Astrocyte (in vitro differentiated cells and primary cell): ENCODE data around the gene MT1H. TPM values are rescaled to one million over a fixed set of nuclear protein-coding genes. Genes with fewer than 3 reads are reported as not detected.

ENCODE experiments used
- DNase-seq: peaks from one replicate; pipeline ENCODE4 v3.0.0-alpha.2; 2010; ENCODE audit warnings: low read depth
- FAIRE-seq: peaks from 2 replicates; lab custom pipeline; 2011; peaks lifted over from hg19 to GRCh38; lab: Jason Lieb, UNC
- H2AFZ ChIP-seq: 2 replicates; pipeline ENCODE4 v1.6.0; 2012; ENCODE audit warnings: low read depth, low read length, inconsistent platforms
- H3K27ac ChIP-seq: 2 replicates; pipeline ENCODE4 v1.5.1; 2011; ENCODE audit warnings: low read depth, low read length, inconsistent platforms
- H3K27me3 ChIP-seq: 2 replicates; pipeline ENCODE4 v1.6.0; 2011; ENCODE audit warnings: low read length, inconsistent platforms; ENCODE audit not compliant: insufficient read depth
- H3K36me3 ChIP-seq: 2 replicates; pipeline ENCODE4 v1.5.1; 2011; ENCODE audit warnings: low read length, inconsistent platforms; ENCODE audit not compliant: insufficient read depth
- H3K4me1 ChIP-seq: 2 replicates; pipeline ENCODE4 v1.5.1; 2011; ENCODE audit warnings: low read length, inconsistent platforms; ENCODE audit not compliant: insufficient read depth
- H3K4me2 ChIP-seq: 2 replicates; pipeline ENCODE4 v1.6.0; 2012; ENCODE audit warnings: low read length, inconsistent platforms
- H3K4me3 ChIP-seq: 2 replicates; pipeline ENCODE4 v1.5.1; 2011; ENCODE audit warnings: low read depth, mild to moderate bottlenecking, low read length, inconsistent platforms; ENCODE audit not compliant: insufficient read depth
- H3K79me2 ChIP-seq: 2 replicates; pipeline ENCODE4 v1.6.0; 2012; ENCODE audit warnings: mild to moderate bottlenecking, low read length, inconsistent platforms; ENCODE audit not compliant: insufficient read depth
- H3K9ac ChIP-seq: 2 replicates; pipeline ENCODE4 v1.6.0; 2012; ENCODE audit warnings: mild to moderate bottlenecking, low read length, inconsistent platforms
- H3K9me3 ChIP-seq: 2 replicates; pipeline ENCODE4 v1.5.1; 2012; ENCODE audit warnings: low read depth, mild to moderate bottlenecking, low read length, inconsistent platforms; ENCODE audit not compliant: insufficient read depth
- H4K20me1 ChIP-seq: 2 replicates; pipeline ENCODE4 v1.6.0; 2012; ENCODE audit warnings: low read length, inconsistent platforms; ENCODE audit not compliant: insufficient read depth
- H3K27ac Mint-ChIP-seq: one replicate; pipeline ENCODE4 v1.8.0; 2021; ENCODE audit warnings: mild to moderate bottlenecking, mixed read lengths; ENCODE audit not compliant: unreplicated experiment
- H3K27me3 Mint-ChIP-seq: one replicate; pipeline ENCODE4 v1.8.0; 2021; ENCODE audit warnings: low read depth, mixed read lengths; ENCODE audit not compliant: unreplicated experiment
- H3K36me3 Mint-ChIP-seq: one replicate; pipeline ENCODE4 v1.8.0; 2021; ENCODE audit warnings: low read depth, mixed read lengths; ENCODE audit not compliant: unreplicated experiment
- H3K4me1 Mint-ChIP-seq: one replicate; pipeline ENCODE4 v1.8.0; 2021; ENCODE audit warnings: low read depth, mixed read lengths; ENCODE audit not compliant: unreplicated experiment
- H3K4me3 Mint-ChIP-seq: one replicate; pipeline ENCODE4 v1.8.0; 2021; ENCODE audit warnings: mild to moderate bottlenecking, moderate library complexity, mixed read lengths; ENCODE audit not compliant: unreplicated experiment
- H3K9me3 Mint-ChIP-seq: one replicate; pipeline ENCODE4 v1.8.0; 2021; ENCODE audit warnings: mild to moderate bottlenecking, mixed read lengths; ENCODE audit not compliant: unreplicated experiment
- CTCF ChIP-seq: IDR thresholded peaks from 2 replicates; pipeline ENCODE4 v1.5.1; 2011; ENCODE audit warnings: low read depth, mild to moderate bottlenecking, inconsistent platforms, low read length, moderate library complexity; ENCODE audit not compliant: insufficient read depth
- EZH2 ChIP-seq: IDR thresholded peaks from 2 replicates; pipeline ENCODE4 v1.6.1; 2012; ENCODE audit warnings: mild to moderate bottlenecking, low read length, inconsistent platforms; ENCODE audit not compliant: insufficient read depth
- total RNA-seq: library from RNA; stranded (reverse); gene quantifications from 2 replicates; pipeline ENCODE4 v1.2.1, GENCODE V29; 2021

MT1H gene
- total RNA-seq, 1 donor from 2014 or later: not detected

- Mint-ChIP-seq H3K27ac (no peak overlapping the region), H3K4me3 (no peak overlapping the region), H3K9me3 (peaks cover 2% of the 10 kb centered on the region), H3K4me1 (peaks cover 9% of the 10 kb centered on the region), H3K27me3 (peaks cover 56% of the 10 kb centered on the region), H3K36me3 (peaks cover 2% of the 10 kb centered on the region)
- Histone ChIP-seq H3K9ac (no peak overlapping the region), H3K9me3 (no peaks in the 10 kb centered on the region), H3K27me3 (peaks cover 26% of the 10 kb centered on the region), H3K79me2 (peaks cover 20% of the 10 kb centered on the region), H3K27ac (no peak overlapping the region), H3K36me3 (no peaks in the 10 kb centered on the region), H3K4me1 (peaks cover 31% of the 10 kb centered on the region), H4K20me1 (peaks cover 11% of the 10 kb centered on the region), H3K4me2 (no peak overlapping the region), H2AFZ (no peak overlapping the region), H3K4me3 (no peak overlapping the region)
- FAIRE-seq: no peak
- no peak for DNase-seq
- TF ChIP-seq EZH2: no peak
- no peak for TF ChIP-seq CTCF
Observed at GRCh38 chr16:56628486-56629350, 40.9 kb upstream of the MT1H start.

GRCh38 chr16:56629531-56629930 lies 40.1 kb upstream of the MT1H start:
- Histone ChIP-seq H3K4me3 (no peak overlapping the region), H3K9me3 (no peaks in the 10 kb centered on the region), H4K20me1 (peaks cover 11% of the 10 kb centered on the region), H3K27ac (no peak overlapping the region), H2AFZ (no peak overlapping the region), H3K4me2 (no peak overlapping the region), H3K9ac (no peak overlapping the region), H3K4me1 (peaks cover 31% of the 10 kb centered on the region), H3K27me3 (peaks cover 34% of the 10 kb centered on the region), H3K36me3 (no peaks in the 10 kb centered on the region), H3K79me2 (peaks cover 20% of the 10 kb centered on the region)
- Mint-ChIP-seq H3K27me3 (peaks cover 61% of the 10 kb centered on the region), H3K27ac (no peak overlapping the region), H3K4me1 (peaks cover 9% of the 10 kb centered on the region), H3K9me3 (peaks cover 2% of the 10 kb centered on the region), H3K4me3 (no peak overlapping the region), H3K36me3 (peaks cover 2% of the 10 kb centered on the region)
- TF ChIP-seq EZH2 (no peak), CTCF (no peak)
- DNase-seq (no peak), FAIRE-seq (no peak)

GRCh38 chr16:56630134-56630533 lies 39.5 kb upstream of the MT1H start:
- Histone ChIP-seq H2AFZ (no peak overlapping the region), H3K27ac (no peak overlapping the region), H3K4me2 (no peak overlapping the region), H3K36me3 (no peaks in the 10 kb centered on the region), H3K9me3 (no peaks in the 10 kb centered on the region), H3K27me3 (peaks cover 40% of the 10 kb centered on the region), H3K79me2 (peaks cover 17% of the 10 kb centered on the region), H3K9ac (no peak overlapping the region), H3K4me1 (peaks cover 28% of the 10 kb centered on the region), H4K20me1 (peaks cover 11% of the 10 kb centered on the region), H3K4me3 (no peak overlapping the region)
- DNase-seq: no peak
- Mint-ChIP-seq H3K36me3 (no peaks in the 10 kb centered on the region), H3K4me1 (peaks cover 13% of the 10 kb centered on the region), H3K9me3 (peaks cover 2% of the 10 kb centered on the region), H3K27me3 (peaks cover 63% of the 10 kb centered on the region), H3K4me3 (no peak overlapping the region), H3K27ac (no peak overlapping the region)
- FAIRE-seq: no peak
- TF ChIP-seq CTCF (no peak), EZH2 (no peak)
